Measurements from ENCODE around the gene AKT1S1. TPM values are rescaled to one million over a fixed set of nuclear protein-coding genes. Genes with fewer than 3 reads are reported as not detected.

The AKT1S1 gene
- total and polyA plus RNA-seq, 2 of the 13 experiments (the other 11 are each of a cell fraction or from before 2014, with no cell fraction given) = 13.5 to 27.8 TPM

DNA sequence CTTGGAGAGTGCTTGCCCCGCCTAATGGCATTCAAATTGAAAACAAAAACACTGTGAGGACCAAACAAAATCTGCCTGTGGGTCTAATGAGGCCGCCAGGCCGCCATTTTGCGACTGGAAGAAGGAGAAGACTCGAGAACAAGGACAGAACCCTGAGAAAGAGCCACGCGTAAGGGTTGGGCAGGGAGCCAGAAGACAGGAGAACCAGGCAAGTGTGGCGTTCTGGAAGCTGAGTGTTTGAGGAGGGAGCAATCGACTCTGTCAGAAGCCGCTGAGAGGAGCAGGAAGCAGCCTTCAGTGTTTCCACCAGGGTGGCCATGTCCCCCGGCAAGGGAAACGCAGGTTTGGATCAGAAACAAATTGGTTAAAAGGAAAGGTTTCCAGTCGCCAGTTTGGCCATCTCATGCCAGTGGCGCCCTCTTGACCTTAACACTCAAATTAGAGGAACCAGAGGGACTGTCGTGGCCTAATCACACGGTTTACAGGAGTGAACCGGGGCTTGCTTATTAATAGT is 36.4 kb downstream of the AKT1S1 start:
- Histone ChIP-seq H3K9me3 (ENCODE audit: low read length) (no peaks in the 10 kb centered on the region), H3K4me3 (replicated peaks in 1 of 3; ENCODE audit: insufficient read depth in 1 of 3, low read depth in 2 of 3, low read length in 3 of 3) (no peak overlapping the region), H3K4me1 (ENCODE audit: insufficient read depth, low read length) (peaks cover 12% of the 10 kb centered on the region), H2AFZ (ENCODE audit: low read length) (no peak overlapping the region), H3K36me3 (replicated peaks in 1 of 2; ENCODE audit: control insufficient read depth in 1 of 2, insufficient read depth in 2 of 2, low read length in 2 of 2) (peaks cover 8 to 28% of the 10 kb centered on the region in 2 experiments; a peak in 4 of 5 replicates), H3K79me2 (ENCODE audit: insufficient read depth, low read length) (no peaks in the 10 kb centered on the region), H3K27ac (ENCODE audit: extremely low read length, insufficient read depth, low read length) (no peak overlapping the region), H3K4me2 (ENCODE audit: low read depth, low read length) (no peak overlapping the region), H3K9ac (ENCODE audit: insufficient read depth, low read depth, low read length) (no peak overlapping the region), H3K27me3 (ENCODE audit: control insufficient read depth in 1 of 2, insufficient read depth in 2 of 2, low read length in 2 of 2) (no peaks in the 10 kb centered on the region), H4K20me1 (ENCODE audit: insufficient read depth, low read length) (no peaks in the 10 kb centered on the region)
- intact Hi-C loops (cut with micrococcal nuclease; ENCODE audit: unreplicated experiment) (no loop called here), in situ Hi-C loops (cut with HindIII; ENCODE audit: extremely low pct_ligation_motif_present, low pct_unique_long_range_greater_than_20kb) (no loop called here)
- BruUV-seq (replicated peaks) = no TSS peak
- ChIA-PET CTCF (ENCODE audit: low intra/inter-chr PET ratio, low total read pairs) (no interaction called here), POLR2A (no interaction called here)
- no peak for FAIRE-seq
- 95% methylated on average over 17 of the region's 17 CpGs for WGBS (ENCODE audit: low lambda C conversion rate)
- DNase-seq (ENCODE audit: low spot score) = no peak
- no peak for ATAC-seq
- TF ChIP-seq ZSCAN20 (CRISPR knock-in tag; IDR thresholded peaks at IDR 0.05; ENCODE audit: borderline replicate concordance) (no peak), TAF1 (CRISPR knock-in tag; IDR thresholded peaks at IDR 0.05) (no peak), ZBTB8A (CRISPR knock-in tag; IDR thresholded peaks at IDR 0.05; ENCODE audit: borderline replicate concordance, low read depth) (no peak), TRIM24 (CRISPR knock-in tag; IDR thresholded peaks at IDR 0.05) (no peak), IRF2 (CRISPR knock-in tag; IDR thresholded peaks at IDR 0.05) (no peak), AKNA (CRISPR knock-in tag; IDR thresholded peaks at IDR 0.05; ENCODE audit: borderline replicate concordance) (no peak), ZNF17 (CRISPR knock-in tag; IDR thresholded peaks at IDR 0.05) (no peak), ETV6 (CRISPR knock-in tag; conservative IDR thresholded peaks at IDR 0.05) (no peak), DBP (CRISPR knock-in tag; IDR thresholded peaks at IDR 0.05; ENCODE audit: not compliant biosample characterization) (no peak), NFYC (CRISPR knock-in tag; IDR thresholded peaks at IDR 0.05) (no peak)
- TF ChIP-seq, protein P1, sequence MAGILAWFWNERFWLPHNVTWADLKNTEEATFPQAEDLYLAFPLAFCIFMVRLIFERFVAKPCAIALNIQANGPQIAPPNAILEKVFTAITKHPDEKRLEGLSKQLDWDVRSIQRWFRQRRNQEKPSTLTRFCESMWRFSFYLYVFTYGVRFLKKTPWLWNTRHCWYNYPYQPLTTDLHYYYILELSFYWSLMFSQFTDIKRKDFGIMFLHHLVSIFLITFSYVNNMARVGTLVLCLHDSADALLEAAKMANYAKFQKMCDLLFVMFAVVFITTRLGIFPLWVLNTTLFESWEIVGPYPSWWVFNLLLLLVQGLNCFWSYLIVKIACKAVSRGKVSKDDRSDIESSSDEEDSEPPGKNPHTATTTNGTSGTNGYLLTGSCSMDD (CRISPR knock-in tag; IDR thresholded peaks at IDR 0.05) = no peak
- TF ChIP-seq, protein P2, sequence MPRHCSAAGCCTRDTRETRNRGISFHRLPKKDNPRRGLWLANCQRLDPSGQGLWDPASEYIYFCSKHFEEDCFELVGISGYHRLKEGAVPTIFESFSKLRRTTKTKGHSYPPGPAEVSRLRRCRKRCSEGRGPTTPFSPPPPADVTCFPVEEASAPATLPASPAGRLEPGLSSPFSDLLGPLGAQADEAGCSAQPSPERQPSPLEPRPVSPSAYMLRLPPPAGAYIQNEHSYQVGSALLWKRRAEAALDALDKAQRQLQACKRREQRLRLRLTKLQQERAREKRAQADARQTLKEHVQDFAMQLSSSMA (CRISPR knock-in tag; IDR thresholded peaks at IDR 0.05) = no peak
